Breast epithelium (tissue), 4 donors: Measurements from ENCODE around the gene ABI2. TPM values are rescaled to one million over a fixed set of nuclear protein-coding genes. Genes with fewer than 3 reads are reported as not detected.

Experiments
- DNase-seq, 2 donors: peaks; one replicate each; pipeline ENCODE4 v3.0.0-alpha.2; 2019; ENCODE audit warnings: low spot score in 2 of 2
- H3K27ac ChIP-seq, 2 donors: fragments of 200-600 bp; sonication (generic) in 1 of 2; one replicate each; pipeline ENCODE4 v1.5.1; 2016 to 2019; ENCODE audit warnings: mild to moderate bottlenecking in 1 of 2
- H3K27me3 ChIP-seq, 2 donors: fragments of 200-600 bp; sonication (generic) in 1 of 2; one replicate each; pipeline versions ENCODE4 v1.5.1 to v1.6.0; 2017 to 2019; ENCODE audit warnings: control low read depth in 1 of 2, mild to moderate bottlenecking in 1 of 2
- H3K36me3 ChIP-seq: fragments of 200-600 bp; one replicate; pipeline ENCODE4 v1.5.1; 2019
- H3K4me1 ChIP-seq, 2 donors: fragments of 200-600 bp; sonication (generic); one replicate each; pipeline ENCODE4 v1.5.1; 2016 to 2019; ENCODE audit warnings: control low read depth in 1 of 2
- H3K4me3 ChIP-seq, 3 donors: fragments of 200-600 bp; sonication (generic); 1 replicate in 2 of 3; 2 replicates in 1 of 3; pipeline ENCODE4 v1.5.1; 2016 to 2019; ENCODE audit warnings: mild to moderate bottlenecking in 3 of 3, moderate library complexity in 2 of 3
- H3K9me3 ChIP-seq, 2 donors: fragments of 200-600 bp; sonication (generic) in 1 of 2; one replicate each; pipeline ENCODE4 v1.5.1; 2016 to 2019; ENCODE audit warnings: control low read depth in 1 of 2
- CTCF ChIP-seq, 3 donors: fragments of 450-650 bp; IDR thresholded peaks; one replicate each; pipeline ENCODE4 v1.5.1; 2016 to 2017; ENCODE audit warnings: antibody characterized with exemption in 3 of 3, mild to moderate bottlenecking in 3 of 3, moderate library complexity in 3 of 3
- POLR2A ChIP-seq: fragments of 450-650 bp; IDR thresholded peaks from one replicate; pipeline ENCODE4 v1.6.1; 2016; ENCODE audit warnings: antibody characterized with exemption, mild to moderate bottlenecking, moderate library complexity
- POLR2AphosphoS5 ChIP-seq, 3 donors: sonication (generic); formaldehyde crosslinking; IDR thresholded peaks; one replicate each; pipeline ENCODE4 v1.6.1; 2017; ENCODE audit warnings: antibody characterized with exemption in 3 of 3
- intact Hi-C: fragments of 100-400 bp; cut with DNase I; formaldehyde crosslinking; loops from one replicate; pipeline ENCODE4 v1.15.1; 2023; ENCODE audit warnings: low total_unique reads
- total RNA-seq, 3 donors: library from RNA; depleted of rRNA; stranded (reverse); fragments of >200 nt; gene quantifications; one replicate each; pipeline ENCODE4 v1.1.0, GENCODE V29; 2016

Gene ABI2
- total RNA-seq, 3 donors from 2014 or later, result 16.0 to 71.6 (median 46.9) TPM

- intact Hi-C loops, result no loop called here
- no peaks in the 10 kb centered on the region for H3K36me3 ChIP-seq
- H3K27ac ChIP-seq, result no peak overlapping the region
Observed at GRCh38 chr2:203446780-203447179, 118.6 kb downstream of the ABI2 start.

GRCh38 chr2:203450561-203450960 lies 122.4 kb downstream of the ABI2 start:
- H3K9me3 ChIP-seq, result no peaks in the 10 kb centered on the region
- no peaks in the 10 kb centered on the region for H3K4me1 ChIP-seq
- no peak overlapping the region for H3K27ac ChIP-seq
- no peak for DNase-seq
- no peaks in the 10 kb centered on the region for H3K27me3 ChIP-seq
- H3K4me3 ChIP-seq, result no peak overlapping the region
- TF ChIP-seq POLR2A (no peak), CTCF (IDR thresholded peaks at IDR 0.05) (no peak), POLR2AphosphoS5 (IDR thresholded peaks at IDR 0.05) (no peak)
- no peaks in the 10 kb centered on the region for H3K36me3 ChIP-seq
- intact Hi-C loops, result loop anchor here (10.0 kb wide), 1 partner anchor 216 kb away; the partner anchor contains the start of gene CYP20A1

More at GRCh38 chr2:203446780-203447179, 118.6 kb downstream of the ABI2 start:
- TF ChIP-seq POLR2A (no peak), CTCF (IDR thresholded peaks at IDR 0.05) (no peak), POLR2AphosphoS5 (IDR thresholded peaks at IDR 0.05) (no peak)
- Histone ChIP-seq H3K9me3 (no peaks in the 10 kb centered on the region), H3K4me3 (no peak overlapping the region), H3K27me3 (no peaks in the 10 kb centered on the region), H3K4me1 (no peaks in the 10 kb centered on the region)
- DNase-seq, result no peak

GRCh38 chr2:203451011-203451410 lies 122.8 kb downstream of the ABI2 start:
- Histone ChIP-seq H3K27me3 (no peaks in the 10 kb centered on the region), H3K9me3 (no peaks in the 10 kb centered on the region), H3K4me1 (no peaks in the 10 kb centered on the region), H3K27ac (no peak overlapping the region), H3K4me3 (no peak overlapping the region), H3K36me3 (peaks cover 1% of the 10 kb centered on the region)
- intact Hi-C loops, result loop anchor here (10.0 kb wide), 1 partner anchor 216 kb away; the partner anchor contains the start of gene CYP20A1
- no peak for DNase-seq
- TF ChIP-seq CTCF (IDR thresholded peaks at IDR 0.05) (no peak), POLR2AphosphoS5 (IDR thresholded peaks at IDR 0.05) (no peak), POLR2A (no peak)

- peaks cover 4% of the 10 kb centered on the region for H3K36me3 ChIP-seq
- intact Hi-C loops, result loop anchor here (10.0 kb wide), 1 partner anchor 217 kb away; the partner anchor contains the start of gene CYP20A1
Observed at GRCh38 chr2:203451689-203452088, 123.5 kb downstream of the ABI2 start.

More at GRCh38 chr2:203451689-203452088, 123.5 kb downstream of the ABI2 start:
- Histone ChIP-seq H3K27ac (no peak overlapping the region), H3K4me3 (no peak overlapping the region), H3K9me3 (no peaks in the 10 kb centered on the region), H3K27me3 (no peaks in the 10 kb centered on the region), H3K4me1 (no peaks in the 10 kb centered on the region)
- TF ChIP-seq POLR2AphosphoS5 (IDR thresholded peaks at IDR 0.05) (no peak), POLR2A (no peak), CTCF (IDR thresholded peaks at IDR 0.05) (no peak)
- no peak for DNase-seq
